Measurements from ENCODE around the gene AP5S1.

DNA sequence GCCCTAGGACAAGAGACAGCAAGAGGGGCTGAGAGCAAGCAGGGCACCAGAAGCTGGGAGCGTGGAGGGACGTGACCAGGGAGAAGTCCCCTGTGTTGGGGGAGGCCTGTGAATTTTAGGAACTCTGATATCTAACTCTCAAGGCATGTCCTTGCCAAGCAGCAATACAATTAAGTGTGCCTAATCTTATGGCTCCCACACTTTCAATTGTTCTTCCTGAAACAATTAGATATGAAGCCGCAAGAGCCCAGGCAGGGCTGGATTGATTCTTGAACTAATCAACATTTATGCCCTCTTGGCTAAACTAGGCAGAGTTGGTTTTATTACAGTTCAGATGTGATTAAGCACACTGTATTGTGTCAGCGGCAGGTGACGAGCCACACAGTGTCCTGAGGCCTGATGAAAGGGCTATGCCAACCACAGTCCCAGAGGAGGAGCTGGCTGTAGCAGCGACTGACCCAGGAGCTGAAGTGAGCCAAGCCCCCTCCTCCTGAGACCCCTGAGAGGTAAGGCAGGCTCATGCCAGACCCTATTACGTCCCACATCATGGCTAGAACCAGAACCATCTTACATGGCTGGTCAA, 22.1 kb downstream of the AP5S1 start:
- TF ChIP-seq, protein P1, sequence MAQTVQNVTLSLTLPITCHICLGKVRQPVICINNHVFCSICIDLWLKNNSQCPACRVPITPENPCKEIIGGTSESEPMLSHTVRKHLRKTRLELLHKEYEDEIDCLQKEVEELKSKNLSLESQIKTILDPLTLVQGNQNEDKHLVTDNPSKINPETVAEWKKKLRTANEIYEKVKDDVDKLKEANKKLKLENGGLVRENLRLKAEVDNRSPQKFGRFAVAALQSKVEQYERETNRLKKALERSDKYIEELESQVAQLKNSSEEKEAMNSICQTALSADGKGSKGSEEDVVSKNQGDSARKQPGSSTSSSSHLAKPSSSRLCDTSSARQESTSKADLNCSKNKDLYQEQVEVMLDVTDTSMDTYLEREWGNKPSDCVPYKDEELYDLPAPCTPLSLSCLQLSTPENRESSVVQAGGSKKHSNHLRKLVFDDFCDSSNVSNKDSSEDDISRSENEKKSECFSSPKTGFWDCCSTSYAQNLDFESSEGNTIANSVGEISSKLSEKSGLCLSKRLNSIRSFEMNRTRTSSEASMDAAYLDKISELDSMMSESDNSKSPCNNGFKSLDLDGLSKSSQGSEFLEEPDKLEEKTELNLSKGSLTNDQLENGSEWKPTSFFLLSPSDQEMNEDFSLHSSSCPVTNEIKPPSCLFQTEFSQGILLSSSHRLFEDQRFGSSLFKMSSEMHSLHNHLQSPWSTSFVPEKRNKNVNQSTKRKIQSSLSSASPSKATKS (CRISPR knock-in tag; IDR thresholded peaks at IDR 0.05) = no peak
- TF ChIP-seq, protein P2, sequence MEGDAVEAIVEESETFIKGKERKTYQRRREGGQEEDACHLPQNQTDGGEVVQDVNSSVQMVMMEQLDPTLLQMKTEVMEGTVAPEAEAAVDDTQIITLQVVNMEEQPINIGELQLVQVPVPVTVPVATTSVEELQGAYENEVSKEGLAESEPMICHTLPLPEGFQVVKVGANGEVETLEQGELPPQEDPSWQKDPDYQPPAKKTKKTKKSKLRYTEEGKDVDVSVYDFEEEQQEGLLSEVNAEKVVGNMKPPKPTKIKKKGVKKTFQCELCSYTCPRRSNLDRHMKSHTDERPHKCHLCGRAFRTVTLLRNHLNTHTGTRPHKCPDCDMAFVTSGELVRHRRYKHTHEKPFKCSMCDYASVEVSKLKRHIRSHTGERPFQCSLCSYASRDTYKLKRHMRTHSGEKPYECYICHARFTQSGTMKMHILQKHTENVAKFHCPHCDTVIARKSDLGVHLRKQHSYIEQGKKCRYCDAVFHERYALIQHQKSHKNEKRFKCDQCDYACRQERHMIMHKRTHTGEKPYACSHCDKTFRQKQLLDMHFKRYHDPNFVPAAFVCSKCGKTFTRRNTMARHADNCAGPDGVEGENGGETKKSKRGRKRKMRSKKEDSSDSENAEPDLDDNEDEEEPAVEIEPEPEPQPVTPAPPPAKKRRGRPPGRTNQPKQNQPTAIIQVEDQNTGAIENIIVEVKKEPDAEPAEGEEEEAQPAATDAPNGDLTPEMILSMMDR (IDR thresholded peaks at IDR 0.05 in 2 of 3, conservative IDR thresholded peaks at IDR 0.05 in 1 of 3; ENCODE audit: insufficient read depth in 2 of 3, low read depth in 1 of 3, low read length in 3 of 3) = no peak
- TF ChIP-seq, protein P3, sequence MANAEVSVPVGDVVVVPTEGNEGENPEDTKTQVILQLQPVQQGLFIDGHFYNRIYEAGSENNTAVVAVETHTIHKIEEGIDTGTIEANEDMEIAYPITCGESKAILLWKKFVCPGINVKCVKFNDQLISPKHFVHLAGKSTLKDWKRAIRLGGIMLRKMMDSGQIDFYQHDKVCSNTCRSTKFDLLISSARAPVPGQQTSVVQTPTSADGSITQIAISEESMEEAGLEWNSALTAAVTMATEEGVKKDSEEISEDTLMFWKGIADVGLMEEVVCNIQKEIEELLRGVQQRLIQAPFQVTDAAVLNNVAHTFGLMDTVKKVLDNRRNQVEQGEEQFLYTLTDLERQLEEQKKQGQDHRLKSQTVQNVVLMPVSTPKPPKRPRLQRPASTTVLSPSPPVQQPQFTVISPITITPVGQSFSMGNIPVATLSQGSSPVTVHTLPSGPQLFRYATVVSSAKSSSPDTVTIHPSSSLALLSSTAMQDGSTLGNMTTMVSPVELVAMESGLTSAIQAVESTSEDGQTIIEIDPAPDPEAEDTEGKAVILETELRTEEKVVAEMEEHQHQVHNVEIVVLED (CRISPR knock-in tag; IDR thresholded peaks at IDR 0.05) = no peak
- TF ChIP-seq MYC (IDR thresholded peaks at IDR 0.05; ENCODE audit: low read depth, low read length) = no peak
- no peak for TF ChIP-seq MYC (CRISPR knock-in tag; IDR thresholded peaks at IDR 0.05; ENCODE audit: borderline replicate concordance, low read depth)
- TF ChIP-seq POLR2AphosphoS5 (IDR thresholded peaks at IDR 0.05; ENCODE audit: control insufficient read depth, insufficient read depth, low read depth, low read length) = no peak
- TF ChIP-seq, protein P4, sequence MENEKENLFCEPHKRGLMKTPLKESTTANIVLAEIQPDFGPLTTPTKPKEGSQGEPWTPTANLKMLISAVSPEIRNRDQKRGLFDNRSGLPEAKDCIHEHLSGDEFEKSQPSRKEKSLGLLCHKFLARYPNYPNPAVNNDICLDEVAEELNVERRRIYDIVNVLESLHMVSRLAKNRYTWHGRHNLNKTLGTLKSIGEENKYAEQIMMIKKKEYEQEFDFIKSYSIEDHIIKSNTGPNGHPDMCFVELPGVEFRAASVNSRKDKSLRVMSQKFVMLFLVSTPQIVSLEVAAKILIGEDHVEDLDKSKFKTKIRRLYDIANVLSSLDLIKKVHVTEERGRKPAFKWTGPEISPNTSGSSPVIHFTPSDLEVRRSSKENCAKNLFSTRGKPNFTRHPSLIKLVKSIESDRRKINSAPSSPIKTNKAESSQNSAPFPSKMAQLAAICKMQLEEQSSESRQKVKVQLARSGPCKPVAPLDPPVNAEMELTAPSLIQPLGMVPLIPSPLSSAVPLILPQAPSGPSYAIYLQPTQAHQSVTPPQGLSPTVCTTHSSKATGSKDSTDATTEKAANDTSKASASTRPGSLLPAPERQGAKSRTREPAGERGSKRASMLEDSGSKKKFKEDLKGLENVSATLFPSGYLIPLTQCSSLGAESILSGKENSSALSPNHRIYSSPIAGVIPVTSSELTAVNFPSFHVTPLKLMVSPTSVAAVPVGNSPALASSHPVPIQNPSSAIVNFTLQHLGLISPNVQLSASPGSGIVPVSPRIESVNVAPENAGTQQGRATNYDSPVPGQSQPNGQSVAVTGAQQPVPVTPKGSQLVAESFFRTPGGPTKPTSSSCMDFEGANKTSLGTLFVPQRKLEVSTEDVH (IDR thresholded peaks at IDR 0.05; ENCODE audit: low read depth, partially characterized antibody) = no peak
- TF ChIP-seq RBM39 (optimal IDR thresholded peaks at IDR 0.05; ENCODE audit: low read depth, low read length) = no peak
- TF ChIP-seq, protein P5, sequence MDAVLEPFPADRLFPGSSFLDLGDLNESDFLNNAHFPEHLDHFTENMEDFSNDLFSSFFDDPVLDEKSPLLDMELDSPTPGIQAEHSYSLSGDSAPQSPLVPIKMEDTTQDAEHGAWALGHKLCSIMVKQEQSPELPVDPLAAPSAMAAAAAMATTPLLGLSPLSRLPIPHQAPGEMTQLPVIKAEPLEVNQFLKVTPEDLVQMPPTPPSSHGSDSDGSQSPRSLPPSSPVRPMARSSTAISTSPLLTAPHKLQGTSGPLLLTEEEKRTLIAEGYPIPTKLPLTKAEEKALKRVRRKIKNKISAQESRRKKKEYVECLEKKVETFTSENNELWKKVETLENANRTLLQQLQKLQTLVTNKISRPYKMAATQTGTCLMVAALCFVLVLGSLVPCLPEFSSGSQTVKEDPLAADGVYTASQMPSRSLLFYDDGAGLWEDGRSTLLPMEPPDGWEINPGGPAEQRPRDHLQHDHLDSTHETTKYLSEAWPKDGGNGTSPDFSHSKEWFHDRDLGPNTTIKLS (IDR thresholded peaks at IDR 0.05; ENCODE audit: borderline replicate concordance, low read depth) = no peak

Measured in K562 (cell line).